Glutamatergic neuron (in vitro differentiated cells): ENCODE data around the gene TMEM139. TPM values are rescaled to one million over a fixed set of nuclear protein-coding genes. Genes with fewer than 3 reads are reported as not detected.

ENCODE experiments used
- DNase-seq: peaks from one replicate; pipeline ENCODE4 v3.0.0; 2022
- H3K27ac Mint-ChIP-seq: one replicate; pipeline ENCODE4 v1.8.0; 2020; ENCODE audit warnings: mild to moderate bottlenecking, mixed read lengths, inconsistent platforms; ENCODE audit not compliant: unreplicated experiment
- H3K27me3 Mint-ChIP-seq: one replicate; pipeline ENCODE4 v1.8.0; 2020; ENCODE audit warnings: mild to moderate bottlenecking, moderate library complexity, mixed read lengths, inconsistent platforms; ENCODE audit not compliant: unreplicated experiment
- H3K36me3 Mint-ChIP-seq: one replicate; pipeline ENCODE4 v1.8.0; 2020; ENCODE audit warnings: mild to moderate bottlenecking, mixed read lengths, inconsistent platforms; ENCODE audit not compliant: unreplicated experiment
- H3K4me1 Mint-ChIP-seq: one replicate; pipeline ENCODE4 v1.8.0; 2020; ENCODE audit warnings: mild to moderate bottlenecking, low read depth, mixed read lengths, inconsistent platforms; ENCODE audit not compliant: unreplicated experiment
- H3K4me3 Mint-ChIP-seq: one replicate; pipeline ENCODE4 v1.8.0; 2020; ENCODE audit warnings: mild to moderate bottlenecking, mixed read lengths, inconsistent platforms; ENCODE audit not compliant: unreplicated experiment
- H3K9me3 Mint-ChIP-seq: one replicate; pipeline ENCODE4 v1.8.0; 2020; ENCODE audit warnings: mild to moderate bottlenecking, moderate library complexity, mixed read lengths, inconsistent platforms; ENCODE audit not compliant: unreplicated experiment
- CTCF ChIP-seq: fragments of 200-600 bp; sonication (generic); IDR thresholded peaks from one replicate; pipeline ENCODE4 v1.5.0; 2021; ENCODE audit not compliant: partially characterized antibody, unreplicated experiment
- total RNA-seq: library from RNA; stranded (reverse); fragmentation: NEBNext Ultra II Directional; extraction: Animal tissue kit (Norgen Biotek cat#: 25700); gene quantifications from one replicate; pipeline ENCODE4 v1.2.1, GENCODE V29; 2021; ENCODE audit not compliant: unreplicated experiment

Gene TMEM139
- total RNA-seq, 1 donor from 2014 or later, result not detected

DNA sequence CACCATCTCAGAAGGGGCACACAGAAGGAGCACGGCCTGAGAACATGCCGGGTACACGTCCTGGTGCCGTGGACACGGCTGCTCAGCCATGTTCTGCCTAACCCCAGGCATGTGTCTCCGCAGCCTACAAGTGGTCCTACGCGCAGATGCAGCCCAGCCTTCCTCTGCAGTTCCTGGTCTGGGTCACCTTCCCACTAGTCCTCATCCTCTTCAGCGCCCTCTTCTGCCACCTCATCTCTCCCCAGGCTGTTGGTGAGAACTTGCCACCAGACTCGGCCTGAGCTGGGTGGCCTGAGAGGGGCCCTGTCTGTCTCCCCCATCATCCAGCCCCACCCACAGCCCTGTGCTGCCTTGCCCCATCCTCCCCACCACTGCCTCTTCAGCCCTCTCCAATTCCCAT lies 36.5 kb downstream of the TMEM139 start:
- no peak for DNase-seq
- H3K4me3 Mint-ChIP-seq, result no peak overlapping the region
- no peak for TF ChIP-seq CTCF
- H3K27me3 Mint-ChIP-seq, result peaks cover 5% of the 10 kb centered on the region
- peaks cover 31% of the 10 kb centered on the region for H3K4me1 Mint-ChIP-seq
- peak overlapping the region; percentile 23 for H3K27ac Mint-ChIP-seq
- peaks cover 11% of the 10 kb centered on the region for H3K9me3 Mint-ChIP-seq
- H3K36me3 Mint-ChIP-seq, result no peaks in the 10 kb centered on the region

DNA sequence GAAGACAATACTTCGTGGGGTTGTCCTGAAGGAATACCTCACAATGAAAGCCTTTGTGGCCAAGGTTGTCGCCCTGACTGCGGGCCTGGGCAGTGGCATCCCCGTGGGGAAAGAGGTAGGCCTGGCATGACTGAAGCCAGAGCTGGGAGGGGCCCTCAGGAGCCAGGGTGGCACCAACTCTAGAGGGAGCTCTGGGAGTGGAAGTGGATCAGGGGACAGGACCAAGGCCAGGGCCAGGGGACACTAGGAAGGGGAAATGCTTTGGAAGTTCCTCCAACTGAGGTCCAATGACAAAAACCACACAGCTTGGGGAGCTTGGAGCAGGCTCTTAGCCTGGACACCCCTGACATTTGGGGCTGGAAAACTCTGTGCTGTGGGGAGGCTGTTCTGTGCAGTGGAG lies 37.0 kb downstream of the TMEM139 start:
- Mint-ChIP-seq H3K4me3 (no peak overlapping the region), H3K27me3 (peaks cover 5% of the 10 kb centered on the region), H3K27ac (peak overlapping the region; percentile 23), H3K36me3 (no peaks in the 10 kb centered on the region), H3K4me1 (peaks cover 31% of the 10 kb centered on the region), H3K9me3 (peaks cover 13% of the 10 kb centered on the region)
- no peak for TF ChIP-seq CTCF
- no peak for DNase-seq

DNA sequence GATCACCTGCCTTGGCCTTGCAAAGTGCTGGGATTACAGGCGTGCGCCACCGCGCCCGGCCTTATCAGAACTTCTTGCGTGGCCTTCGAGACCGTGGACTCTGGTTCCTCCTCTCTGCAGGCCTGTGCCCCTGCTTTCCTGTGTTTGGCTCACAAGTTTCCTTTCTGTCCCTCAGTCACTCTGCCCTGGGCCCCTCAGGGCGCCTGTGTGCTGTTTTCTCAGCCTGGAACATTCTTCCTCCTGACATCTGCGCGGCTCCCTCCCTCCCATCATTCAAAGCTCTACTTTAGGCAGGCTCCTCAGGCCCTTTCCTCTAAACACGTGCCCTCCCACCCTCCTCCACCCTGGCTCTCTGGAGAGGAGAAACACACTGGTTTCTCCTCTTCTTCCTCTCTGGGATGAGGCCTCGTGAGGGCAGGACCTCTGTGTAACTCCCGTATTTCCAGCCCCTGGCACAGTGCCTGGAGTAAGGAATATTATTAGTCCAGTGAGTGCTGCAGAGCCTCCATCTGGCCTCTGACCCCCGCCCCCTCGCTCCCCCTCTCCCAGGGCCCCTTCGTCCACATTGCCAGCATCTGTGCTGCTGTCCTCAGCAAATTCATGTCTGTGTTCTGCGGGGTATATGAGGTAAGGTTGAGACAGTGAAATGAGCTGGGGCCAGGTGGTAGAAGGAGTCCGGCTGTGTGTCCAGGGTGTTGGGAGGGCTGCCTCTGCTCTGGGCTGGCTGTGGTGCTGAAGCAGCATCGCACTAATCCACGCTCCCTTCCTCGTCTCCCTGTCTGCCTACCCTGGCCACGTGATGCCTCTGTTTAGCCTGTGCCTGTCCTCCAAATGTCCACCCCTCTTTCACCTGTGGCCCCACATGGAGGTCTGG lies 38.2 kb downstream of the TMEM139 start:
- Mint-ChIP-seq H3K27ac (peak overlapping the region; percentile 98), H3K36me3 (no peaks in the 10 kb centered on the region), H3K4me1 (peaks cover 32% of the 10 kb centered on the region), H3K27me3 (peaks cover 5% of the 10 kb centered on the region), H3K9me3 (peaks cover 13% of the 10 kb centered on the region), H3K4me3 (peak overlapping the region; percentile 78)
- TF ChIP-seq CTCF, result no peak
- DNase-seq, result peak; percentile 66

DNA sequence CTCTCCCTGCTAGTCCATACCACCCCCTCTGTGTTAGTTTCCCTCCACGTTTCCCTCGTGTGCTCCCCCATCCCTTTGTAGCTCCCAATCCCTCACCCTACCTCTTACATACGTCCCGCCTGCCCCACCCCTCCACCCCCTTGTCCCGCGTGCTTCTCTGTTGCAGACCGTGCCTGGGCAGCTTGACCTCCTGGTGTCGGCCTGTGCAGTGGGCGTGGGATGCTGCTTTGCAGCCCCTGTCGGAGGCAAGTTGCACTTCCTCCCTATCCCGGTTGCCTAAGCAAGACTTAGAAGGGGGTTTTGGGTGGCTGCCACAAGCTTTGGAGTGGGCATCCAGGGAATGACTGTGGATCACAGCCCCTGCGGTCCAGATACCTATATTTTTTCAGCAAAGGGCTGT lies 38.9 kb downstream of the TMEM139 start:
- no peak for TF ChIP-seq CTCF
- Mint-ChIP-seq H3K36me3 (no peaks in the 10 kb centered on the region), H3K4me3 (peak overlapping the region; percentile 78), H3K27me3 (peaks cover 5% of the 10 kb centered on the region), H3K9me3 (peaks cover 13% of the 10 kb centered on the region), H3K4me1 (peaks cover 31% of the 10 kb centered on the region), H3K27ac (peak overlapping the region; percentile 98)
- peak; percentile 53 for DNase-seq

DNA sequence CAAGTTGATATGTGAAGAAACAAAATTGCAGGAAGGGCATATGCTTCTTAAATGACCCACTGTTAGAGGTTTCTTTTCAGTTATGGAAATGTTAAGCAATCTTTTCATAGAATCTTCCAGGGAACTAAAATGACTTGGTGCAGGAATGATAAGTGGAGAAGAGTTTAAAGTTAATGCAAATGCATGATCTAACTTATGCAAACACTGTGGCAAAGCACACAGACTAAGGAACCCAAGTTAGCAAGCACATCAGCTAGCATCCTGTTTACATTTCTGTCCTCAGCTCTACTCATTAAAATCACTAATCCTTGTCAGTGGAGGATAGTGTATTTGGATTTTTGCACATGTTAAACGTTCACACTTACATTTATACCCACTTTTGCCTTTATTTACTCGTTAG lies 40.5 kb downstream of the TMEM139 start:
- Mint-ChIP-seq H3K27ac (no peak overlapping the region), H3K36me3 (no peaks in the 10 kb centered on the region), H3K9me3 (peaks cover 9% of the 10 kb centered on the region), H3K4me3 (no peak overlapping the region), H3K27me3 (peaks cover 2% of the 10 kb centered on the region), H3K4me1 (peaks cover 27% of the 10 kb centered on the region)
- DNase-seq, result no peak
- no peak for TF ChIP-seq CTCF
